HG02840 (cell line): ENCODE data around the gene DSCAM.

ENCODE experiments used
- ATAC-seq: cut with Tn5 transposase; IDR thresholded peaks from one replicate; pipeline ENCODE4 v1.9.1; 2021; ENCODE audit warnings: mild to moderate bottlenecking, moderate library complexity, moderate number of reproducible peaks; ENCODE audit not compliant: unreplicated experiment, low FRiP score

Gene DSCAM

GRCh38 chr21:40620386-40621145 lies 226.4 kb downstream of the DSCAM start:
- ATAC-seq = no peak

GRCh38 chr21:40618191-40618973 lies 228.6 kb downstream of the DSCAM start:
- no peak for ATAC-seq

GRCh38 chr21:40616377-40616704 lies 230.6 kb downstream of the DSCAM start:
- no peak for ATAC-seq

GRCh38 chr21:40615505-40616376 lies 231.2 kb downstream of the DSCAM start:
- no peak for ATAC-seq

GRCh38 chr21:40613546-40614030 lies 233.4 kb downstream of the DSCAM start:
- no peak for ATAC-seq

- ATAC-seq = no peak
Observed at GRCh38 chr21:40610345-40610744, 236.6 kb downstream of the DSCAM start.

- no peak for ATAC-seq
Observed at GRCh38 chr21:40606341-40606740, 240.6 kb downstream of the DSCAM start.

- ATAC-seq = no peak
Observed at GRCh38 chr21:40605094-40605493, 241.9 kb downstream of the DSCAM start.

GRCh38 chr21:40603774-40604173 lies 243.2 kb downstream of the DSCAM start:
- no peak for ATAC-seq

GRCh38 chr21:40602080-40602479 lies 244.9 kb downstream of the DSCAM start:
- no peak for ATAC-seq

GRCh38 chr21:40595806-40596205 lies 251.2 kb downstream of the DSCAM start:
- ATAC-seq = no peak

GRCh38 chr21:40587736-40588346 lies 259.1 kb downstream of the DSCAM start:
- no peak for ATAC-seq

GRCh38 chr21:40586575-40586974 lies 260.4 kb downstream of the DSCAM start:
- ATAC-seq = no peak

GRCh38 chr21:40577285-40578043 lies 269.5 kb downstream of the DSCAM start:
- no peak for ATAC-seq

GRCh38 chr21:40575976-40576375 lies 271.0 kb downstream of the DSCAM start:
- ATAC-seq = no peak

GRCh38 chr21:40569357-40569756 lies 277.6 kb downstream of the DSCAM start:
- no peak for ATAC-seq

- no peak for ATAC-seq
Observed at GRCh38 chr21:40568807-40569206, 278.2 kb downstream of the DSCAM start.

- no peak for ATAC-seq
Observed at GRCh38 chr21:40567501-40567900, 279.5 kb downstream of the DSCAM start.

- ATAC-seq = no peak
Observed at GRCh38 chr21:40566486-40566885, 280.5 kb downstream of the DSCAM start.

- ATAC-seq = no peak
Observed at GRCh38 chr21:40564318-40564717, 282.6 kb downstream of the DSCAM start.
